Chondrocyte (in vitro differentiated cells): ENCODE results near the gene HOXC12. TPM values are rescaled to one million over a fixed set of nuclear protein-coding genes. Genes with fewer than 3 reads are reported as not detected.

Source experiments
- DNase-seq: peaks from one replicate; pipeline ENCODE4 v3.0.0; 2021; ENCODE audit warnings: mixed read lengths, low spot score
- H3K27ac Mint-ChIP-seq: one replicate; pipeline ENCODE4 v1.8.0; 2021; ENCODE audit warnings: mild to moderate bottlenecking, moderate library complexity, mixed read lengths; ENCODE audit not compliant: unreplicated experiment
- H3K27me3 Mint-ChIP-seq: 2 replicates; pipeline ENCODE4 v1.8.0; 2021; ENCODE audit warnings: low read depth, mixed read lengths
- H3K36me3 Mint-ChIP-seq: 2 replicates; pipeline ENCODE4 v1.8.0; 2021; ENCODE audit warnings: low read depth, mixed read lengths
- H3K4me1 Mint-ChIP-seq: 2 replicates; pipeline ENCODE4 v1.8.0; 2021; ENCODE audit warnings: low read depth, mild to moderate bottlenecking, mixed read lengths
- H3K4me3 Mint-ChIP-seq: one replicate; pipeline ENCODE4 v1.8.0; 2021; ENCODE audit warnings: mild to moderate bottlenecking, moderate library complexity, mixed read lengths; ENCODE audit not compliant: unreplicated experiment
- H3K9me3 Mint-ChIP-seq: 2 replicates; pipeline ENCODE4 v1.8.0; 2021; ENCODE audit warnings: low read depth, mixed read lengths
- total RNA-seq: library from RNA; stranded (reverse); gene quantifications from 3 replicates; pipeline ENCODE4 v1.2.1, GENCODE V29; 2021
- TF ChIP-seq, protein P1 (sequence below): fragments of 200-600 bp; sonication (generic); IDR thresholded peaks from 2 replicates; pipeline ENCODE4 v1.5.0; 2021; ENCODE audit warnings: antibody characterized with exemption, mild to moderate bottlenecking, moderate library complexity

Gene HOXC12
- total RNA-seq, 1 donor from 2014 or later = not detected

DNA sequence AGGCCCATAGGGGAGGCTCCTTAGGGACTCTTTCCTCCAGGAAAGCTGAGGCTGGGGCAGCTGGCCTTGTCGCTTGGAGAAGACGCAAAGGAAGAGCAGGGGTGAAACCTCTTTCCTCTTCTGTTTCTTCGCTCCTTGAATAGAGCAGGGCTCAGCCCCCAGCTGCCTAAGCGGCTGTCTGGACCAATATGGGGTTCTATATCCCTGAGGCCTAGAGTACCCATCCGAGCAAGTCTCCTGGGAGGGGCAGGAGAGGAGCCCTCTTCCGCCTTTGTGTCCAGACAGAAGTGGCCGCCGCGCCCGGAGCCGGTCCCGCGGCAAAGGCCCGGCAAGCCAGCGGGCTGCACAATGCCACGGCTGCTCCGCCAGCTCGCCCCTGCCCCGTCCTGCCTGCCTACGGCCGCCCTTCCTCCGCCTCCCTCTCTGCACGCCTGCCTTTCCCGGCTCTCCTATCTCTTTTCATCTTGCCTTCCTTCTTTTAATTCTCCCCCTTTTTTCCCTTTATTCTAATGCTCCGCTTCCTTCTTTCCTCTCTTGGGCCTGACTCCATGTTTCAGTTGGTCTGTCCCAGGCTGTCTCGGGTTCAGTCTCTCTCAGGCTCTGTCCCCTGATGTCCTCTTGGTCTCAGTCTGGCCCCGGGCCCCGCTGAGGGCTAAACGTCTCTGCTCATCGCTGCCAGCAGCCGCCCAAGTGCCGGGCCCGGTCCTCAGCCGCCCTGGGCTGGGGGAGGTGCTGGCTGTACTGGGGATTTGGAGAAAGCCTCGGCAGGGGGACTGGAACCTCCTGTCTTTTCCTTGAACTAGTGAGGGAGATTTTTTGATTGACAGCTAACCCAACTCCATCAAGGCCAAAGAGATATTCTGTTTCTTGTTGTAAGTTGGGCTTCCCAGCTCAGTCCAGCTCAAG lies 42.8 kb downstream of the HOXC12 start:
- TF ChIP-seq, protein P1, sequence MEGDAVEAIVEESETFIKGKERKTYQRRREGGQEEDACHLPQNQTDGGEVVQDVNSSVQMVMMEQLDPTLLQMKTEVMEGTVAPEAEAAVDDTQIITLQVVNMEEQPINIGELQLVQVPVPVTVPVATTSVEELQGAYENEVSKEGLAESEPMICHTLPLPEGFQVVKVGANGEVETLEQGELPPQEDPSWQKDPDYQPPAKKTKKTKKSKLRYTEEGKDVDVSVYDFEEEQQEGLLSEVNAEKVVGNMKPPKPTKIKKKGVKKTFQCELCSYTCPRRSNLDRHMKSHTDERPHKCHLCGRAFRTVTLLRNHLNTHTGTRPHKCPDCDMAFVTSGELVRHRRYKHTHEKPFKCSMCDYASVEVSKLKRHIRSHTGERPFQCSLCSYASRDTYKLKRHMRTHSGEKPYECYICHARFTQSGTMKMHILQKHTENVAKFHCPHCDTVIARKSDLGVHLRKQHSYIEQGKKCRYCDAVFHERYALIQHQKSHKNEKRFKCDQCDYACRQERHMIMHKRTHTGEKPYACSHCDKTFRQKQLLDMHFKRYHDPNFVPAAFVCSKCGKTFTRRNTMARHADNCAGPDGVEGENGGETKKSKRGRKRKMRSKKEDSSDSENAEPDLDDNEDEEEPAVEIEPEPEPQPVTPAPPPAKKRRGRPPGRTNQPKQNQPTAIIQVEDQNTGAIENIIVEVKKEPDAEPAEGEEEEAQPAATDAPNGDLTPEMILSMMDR = no peak
- H3K27me3 Mint-ChIP-seq = peaks cover 88% of the 10 kb centered on the region
- no peaks in the 10 kb centered on the region for H3K9me3 Mint-ChIP-seq
- H3K4me3 Mint-ChIP-seq = no peak overlapping the region
- H3K36me3 Mint-ChIP-seq = peaks cover 5% of the 10 kb centered on the region
- peaks cover 23% of the 10 kb centered on the region for H3K4me1 Mint-ChIP-seq
- DNase-seq = no peak
- no peak overlapping the region for H3K27ac Mint-ChIP-seq

DNA sequence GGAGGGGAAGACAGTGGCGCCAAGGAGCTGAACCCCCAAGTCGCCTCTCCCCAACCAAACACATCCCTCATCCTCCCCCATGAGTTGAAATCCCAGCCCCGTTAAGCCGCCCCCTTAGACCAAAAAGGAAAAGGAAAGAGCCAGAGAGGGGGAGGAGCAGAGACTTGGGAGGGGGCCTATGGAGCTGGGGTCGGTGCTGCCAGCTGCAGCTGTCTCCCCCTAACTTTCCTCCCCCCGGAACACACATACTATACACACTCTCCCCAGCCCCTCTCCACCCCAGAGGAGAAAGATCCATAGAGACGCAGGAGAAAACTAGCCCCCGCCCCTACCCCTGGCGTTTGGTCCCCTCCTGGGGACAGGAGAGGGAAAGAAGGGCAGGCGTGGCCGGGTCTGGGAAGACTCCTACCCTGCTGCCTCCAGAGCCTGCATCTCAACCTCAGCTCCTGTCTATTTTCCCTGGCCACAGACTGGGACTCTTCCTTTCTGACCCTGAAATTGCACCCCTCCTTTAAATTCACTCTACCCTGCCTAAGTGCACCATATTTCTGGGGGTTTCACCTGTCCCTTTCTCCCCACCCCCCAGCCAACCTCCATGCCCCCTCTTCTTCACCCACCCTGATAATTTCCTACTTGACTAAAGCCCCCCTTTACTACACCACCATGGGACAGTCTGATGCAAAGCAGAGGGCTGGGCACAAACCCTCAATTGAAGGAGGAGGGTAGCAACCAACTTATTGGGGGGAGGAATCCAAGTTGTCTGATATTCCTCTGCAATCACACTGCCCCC lies 43.6 kb downstream of the HOXC12 start:
- Mint-ChIP-seq H3K36me3 (peaks cover 5% of the 10 kb centered on the region), H3K4me1 (peaks cover 23% of the 10 kb centered on the region), H3K27me3 (peaks cover 89% of the 10 kb centered on the region), H3K4me3 (no peak overlapping the region), H3K27ac (no peak overlapping the region), H3K9me3 (no peaks in the 10 kb centered on the region)
- TF ChIP-seq, protein P1 = no peak
- DNase-seq = no peak

DNA sequence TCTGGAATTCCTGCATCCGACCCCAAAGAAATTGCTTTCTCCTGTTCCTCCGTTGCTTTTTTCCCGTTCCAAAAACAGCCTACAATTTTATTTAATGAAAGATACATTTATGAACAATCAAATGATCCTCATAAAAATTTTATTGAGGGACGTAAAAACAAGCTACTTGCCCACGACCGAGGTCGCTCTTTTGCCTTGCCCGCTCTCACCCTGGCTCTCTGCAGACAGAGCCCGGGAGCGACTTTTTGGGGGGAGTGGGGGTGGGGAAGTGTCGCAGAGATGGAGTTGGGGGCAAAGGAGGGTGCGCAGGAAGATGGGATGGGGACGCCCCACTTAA lies 44.2 kb downstream of the HOXC12 start:
- H3K27me3 Mint-ChIP-seq = peaks cover 89% of the 10 kb centered on the region
- DNase-seq = no peak
- H3K27ac Mint-ChIP-seq = no peak overlapping the region
- TF ChIP-seq, protein P1 = no peak
- H3K36me3 Mint-ChIP-seq = peaks cover 6% of the 10 kb centered on the region
- peaks cover 23% of the 10 kb centered on the region for H3K4me1 Mint-ChIP-seq
- H3K9me3 Mint-ChIP-seq = no peaks in the 10 kb centered on the region
- H3K4me3 Mint-ChIP-seq = no peak overlapping the region

DNA sequence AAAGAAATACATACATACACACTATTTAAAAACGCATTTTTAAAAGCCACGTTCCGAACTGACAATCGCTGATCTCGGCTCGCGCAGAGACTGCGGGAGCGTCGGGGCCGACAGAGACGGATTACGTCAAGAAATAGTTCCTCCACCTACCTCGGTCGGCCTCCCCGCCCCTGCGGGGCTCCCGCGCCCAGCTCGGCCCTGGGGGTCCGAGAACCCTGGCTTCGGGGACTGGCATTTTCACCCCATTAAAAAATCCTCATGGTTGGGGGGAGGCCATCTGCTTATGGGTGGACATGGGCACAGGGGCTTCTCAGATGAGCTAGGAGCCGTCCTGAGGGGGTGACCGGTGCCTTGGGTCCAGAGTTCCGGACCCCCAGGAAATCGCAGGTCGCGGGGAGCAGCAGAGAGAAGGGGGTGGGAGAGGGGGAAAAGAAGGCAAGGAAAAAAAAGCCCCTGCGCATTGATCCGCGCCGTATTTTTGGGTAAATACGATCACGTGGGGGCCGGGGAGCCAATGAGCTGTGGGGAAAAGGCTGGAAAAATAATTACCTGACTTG lies 44.9 kb downstream of the HOXC12 start:
- no peak overlapping the region for H3K4me3 Mint-ChIP-seq
- peaks cover 2% of the 10 kb centered on the region for H3K36me3 Mint-ChIP-seq
- peaks cover 88% of the 10 kb centered on the region for H3K27me3 Mint-ChIP-seq
- TF ChIP-seq, protein P1 = no peak
- H3K27ac Mint-ChIP-seq = no peak overlapping the region
- peaks cover 18% of the 10 kb centered on the region for H3K4me1 Mint-ChIP-seq
- no peaks in the 10 kb centered on the region for H3K9me3 Mint-ChIP-seq
- DNase-seq = no peak
